GM19238 (cell line): Measurements from ENCODE around the gene FREY1.
A peak's percentile ranks its signal among the peaks of the same experiment; 100 is the strongest.

Experiments
- DNase-seq: peaks from one replicate; pipeline ENCODE4 v3.0.0; 2011; ENCODE audit warnings: low spot score; ENCODE audit not compliant: insufficient read length

FREY1 gene

DNA sequence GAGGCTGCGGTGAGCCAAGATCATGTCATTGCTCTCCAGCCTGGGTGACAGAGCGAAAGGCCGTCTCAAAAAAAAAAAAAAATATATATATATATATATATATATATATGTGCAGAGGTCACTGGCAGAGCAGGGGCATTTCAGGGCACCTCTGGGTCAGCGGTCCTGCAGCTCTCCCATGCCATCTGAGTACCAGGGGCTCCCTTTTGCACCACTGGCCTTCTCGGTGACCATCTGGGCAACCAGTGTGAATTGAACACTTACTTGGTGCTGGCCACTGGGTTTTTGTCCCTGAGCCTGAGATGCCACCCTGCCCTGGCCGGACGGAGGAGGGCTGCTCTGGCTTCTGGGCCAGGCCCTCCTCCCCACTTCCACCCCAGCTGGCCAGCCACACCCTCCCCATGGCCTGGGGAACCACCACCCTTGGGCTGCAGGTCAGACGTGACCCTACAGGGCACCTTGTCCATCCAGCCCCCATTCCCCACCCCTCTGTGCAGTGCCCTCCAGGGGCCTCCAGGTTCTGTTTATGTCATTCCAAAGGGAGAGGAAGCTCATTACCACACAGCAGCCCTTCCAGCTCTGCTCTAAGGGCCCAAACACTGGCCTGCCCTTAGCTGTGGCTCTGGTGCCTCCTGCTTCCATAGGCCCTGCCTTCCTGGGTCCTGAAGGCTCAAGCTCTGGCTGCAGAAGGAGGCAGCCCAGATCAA is 11.4 kb downstream of the FREY1 start:
- DNase-seq, result no peak

DNA sequence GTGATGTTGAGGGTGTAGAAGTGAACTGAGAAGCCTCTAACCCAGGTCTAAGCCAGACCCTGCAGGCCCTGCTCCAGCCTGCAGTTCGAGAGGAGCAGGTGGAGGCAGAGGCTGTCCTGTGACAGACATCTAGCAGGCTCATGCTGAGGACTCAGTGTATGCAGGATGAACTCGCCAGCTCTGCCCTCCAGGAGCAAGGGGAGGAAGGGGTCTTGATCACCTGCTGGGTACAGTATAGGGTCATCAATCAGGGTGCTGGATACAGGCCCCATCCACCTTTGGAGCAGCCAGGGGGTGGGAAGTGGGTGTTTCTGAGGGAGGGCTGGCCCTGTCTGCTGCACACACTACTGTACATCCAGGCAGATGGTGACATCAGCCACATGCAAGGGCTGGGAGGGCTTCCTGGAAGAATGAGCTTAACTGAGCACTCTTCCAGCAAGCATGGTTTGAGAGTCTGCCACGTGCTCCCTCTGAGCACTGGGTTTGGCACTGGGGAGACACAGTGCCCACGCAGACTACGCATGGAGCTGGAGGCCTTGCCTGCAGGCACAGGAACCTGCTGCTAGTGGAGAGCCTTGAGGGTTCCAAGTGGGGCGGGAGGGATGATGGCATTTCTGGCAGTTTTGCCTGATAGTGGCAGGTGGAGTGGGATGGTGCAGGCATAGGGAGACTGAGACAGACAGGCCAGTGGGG is 12.4 kb downstream of the FREY1 start:
- no peak for DNase-seq

DNA sequence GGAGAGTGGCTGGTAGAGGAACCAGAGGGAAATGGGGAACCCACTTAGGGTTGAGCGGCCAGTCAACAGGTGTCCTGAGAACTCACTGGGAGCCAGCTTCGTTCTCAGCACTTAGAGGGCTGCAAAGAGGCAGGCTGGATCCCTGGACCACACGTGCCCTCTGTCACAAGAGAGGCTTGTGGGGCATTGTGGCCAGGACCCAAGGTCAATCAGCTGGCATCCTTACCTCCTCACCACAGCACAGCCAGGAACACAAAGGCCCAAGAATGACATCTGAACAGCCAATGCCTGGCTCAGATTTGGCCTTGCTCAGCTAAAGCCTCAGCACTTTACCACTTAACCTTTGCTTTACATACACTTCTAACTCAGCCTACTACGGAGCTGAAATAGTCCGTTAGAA is 14.2 kb downstream of the FREY1 start:
- no peak for DNase-seq

- DNase-seq, result no peak
These were observed 16.1 kb downstream of the FREY1 start for GRCh38 chr11:45890886-45891550.

- no peak for DNase-seq
These were observed 17.1 kb downstream of the FREY1 start for GRCh38 chr11:45889966-45890365.

- no peak for DNase-seq
These were observed 17.5 kb downstream of the FREY1 start for GRCh38 chr11:45889555-45889954.

- DNase-seq, result no peak
These were observed 19.5 kb downstream of the FREY1 start for GRCh38 chr11:45887587-45887986.

DNA sequence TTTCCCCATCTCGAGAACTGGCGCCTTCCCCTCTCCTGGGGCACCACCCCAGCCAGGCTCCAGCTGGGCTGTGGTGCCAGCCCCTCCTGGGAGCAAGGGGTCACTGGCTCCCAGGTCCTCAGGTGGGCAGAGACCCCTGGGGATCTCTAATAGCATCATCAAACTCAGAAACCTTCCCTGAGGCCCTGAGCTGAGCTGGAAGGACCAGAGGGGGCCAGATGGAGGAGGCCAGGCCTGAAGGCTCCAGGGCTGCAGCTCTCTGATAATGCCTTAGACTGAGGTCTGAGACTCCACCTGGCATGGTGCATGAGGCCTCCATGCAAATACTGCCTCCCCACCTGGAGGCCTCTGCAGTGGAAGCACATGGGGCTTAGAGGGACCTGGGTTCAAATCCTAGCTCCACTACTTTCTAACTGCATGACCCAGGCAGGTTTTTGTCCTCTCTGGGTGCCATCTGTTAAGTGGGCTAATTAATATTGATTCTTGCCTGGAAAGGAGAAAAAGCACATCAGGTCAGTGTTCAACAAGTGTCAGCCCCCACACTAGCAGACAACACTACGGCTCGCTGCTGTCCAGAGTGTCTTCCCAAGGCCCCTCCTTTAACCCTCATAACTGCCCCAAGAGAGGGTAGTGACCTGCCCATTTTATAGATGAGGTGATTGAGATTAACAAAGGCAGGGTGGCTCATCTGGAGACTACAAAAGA is 20.1 kb downstream of the FREY1 start:
- DNase-seq, result no peak

GRCh38 chr11:45885921-45886721 is 20.9 kb downstream of the FREY1 start:
- DNase-seq, result no peak

GRCh38 chr11:45885274-45885920 is 21.7 kb downstream of the FREY1 start, which contains the start of gene MAPK8IP1:
Gene MAPK8IP1, plus strand, starts transcription at chr11:45885651. Its CDS starts 170 bp downstream, at chr11:45885821.
- peak; percentile 76 for DNase-seq

DNA sequence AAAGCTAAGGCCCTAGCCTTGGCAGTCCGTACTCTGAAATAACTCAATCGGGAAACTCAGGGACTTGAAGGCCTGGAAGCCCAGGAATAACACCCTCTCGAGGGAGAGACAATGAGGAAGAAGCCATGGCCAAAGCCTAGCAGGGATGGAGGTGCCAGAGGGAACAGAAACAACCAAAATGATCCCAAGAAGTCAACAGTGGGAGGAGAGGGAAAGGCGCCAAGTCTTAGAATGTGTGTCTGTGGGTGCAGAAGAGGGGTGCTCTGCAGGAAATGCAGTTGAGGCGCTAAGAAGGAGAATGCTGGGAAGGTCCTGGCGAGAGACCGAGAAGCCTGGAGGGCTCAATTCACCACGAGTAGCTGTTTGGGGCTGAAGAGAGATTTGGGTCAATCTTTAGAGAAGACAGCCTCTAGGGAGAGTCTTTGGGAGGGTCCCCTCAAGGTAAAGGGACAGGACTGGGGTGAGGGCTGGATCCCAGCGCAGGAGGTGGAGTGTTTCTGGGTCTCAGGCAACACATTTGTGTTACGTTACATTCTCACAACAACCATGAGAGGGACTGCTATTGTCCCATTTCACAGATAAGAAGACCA is 22.4 kb downstream of the FREY1 start:
- DNase-seq, result no peak

- DNase-seq, result no peak
These were observed 25.2 kb downstream of the FREY1 start for GRCh38 chr11:45881708-45882368.

- DNase-seq, result no peak
These were observed 26.1 kb downstream of the FREY1 start for GRCh38 chr11:45880772-45881570.

GRCh38 chr11:45879803-45880686 is 27.0 kb downstream of the FREY1 start:
- DNase-seq, result no peak

DNA sequence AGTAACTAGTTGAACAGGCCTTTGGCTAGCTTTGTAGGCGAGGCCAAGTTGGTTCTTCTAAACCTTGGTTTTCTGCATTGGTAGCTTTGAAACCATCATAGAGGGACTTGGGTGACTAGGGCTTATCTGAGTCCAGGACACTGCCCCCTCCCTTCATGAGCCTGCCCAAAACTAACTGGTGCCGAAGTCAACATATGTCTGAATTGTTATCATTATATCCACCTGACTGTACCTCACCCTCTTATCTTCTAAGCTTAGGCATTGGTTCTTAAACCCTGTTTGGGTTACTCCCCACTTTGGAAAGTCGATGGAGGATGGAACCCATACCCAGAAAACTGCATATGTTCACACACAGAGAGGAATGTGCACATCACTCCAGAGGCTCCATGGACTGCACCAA is 29.2 kb downstream of the FREY1 start:
- DNase-seq, result no peak

GRCh38 chr11:45877221-45877620 is 29.9 kb downstream of the FREY1 start:
- no peak for DNase-seq

- DNase-seq, result no peak
These were observed 30.7 kb downstream of the FREY1 start for GRCh38 chr11:45876401-45876800.
